Tibial artery (tissue), 4 donors: ENCODE data around the gene PRKCSH.

Source experiments
- DNase-seq, 2 donors: peaks; one replicate each; pipeline ENCODE4 v3.0.0-alpha.2; 2019
- H3K27ac ChIP-seq, 2 donors: fragments of 200-600 bp; sonication (generic) in 1 of 2; 1 replicate in 1 of 2; 2 replicates in 1 of 2; pipeline ENCODE4 v1.5.1; 2018 to 2019; ENCODE audit warnings: mild to moderate bottlenecking in 1 of 2
- H3K27me3 ChIP-seq, 2 donors: fragments of 200-600 bp; sonication (generic) in 1 of 2; one replicate each; pipeline versions ENCODE4 v1.5.1 to v1.6.0; 2016 to 2019
- H3K36me3 ChIP-seq, 3 donors: fragments of 200-600 bp; sonication (generic) in 2 of 3; one replicate each; pipeline ENCODE4 v1.5.1; 2016 to 2019; ENCODE audit warnings: mild to moderate bottlenecking in 2 of 3
- H3K4me1 ChIP-seq, 4 donors: fragments of 200-600 bp; sonication (generic) in 2 of 4; 1 replicate in 3 of 4; 2 replicates in 1 of 4; pipeline ENCODE4 v1.5.1; 2016 to 2019
- H3K4me3 ChIP-seq, 2 donors: fragments of 200-600 bp; sonication (generic) in 1 of 2; 1 replicate in 1 of 2; 2 replicates in 1 of 2; pipeline ENCODE4 v1.5.1; 2018 to 2019; ENCODE audit warnings: mild to moderate bottlenecking in 2 of 2
- H3K9me3 ChIP-seq, 3 donors: fragments of 200-600 bp; sonication (generic) in 1 of 3; one replicate each; pipeline ENCODE4 v1.5.1; 2016 to 2019
- intact Hi-C: fragments of 100-400 bp; cut with DNase I; formaldehyde crosslinking; loops from one replicate; pipeline ENCODE4 v1.15.0; 2023; ENCODE audit warnings: low total_unique reads
- TF ChIP-seq, protein P1 (sequence below), 2 experiments: fragments of 200-600 bp in 1 of 2; fragments of 450-650 bp in 1 of 2; IDR thresholded peaks; one replicate each; pipeline ENCODE4 v1.5.1; 2017 to 2019; ENCODE audit warnings: antibody characterized with exemption in 2 of 2, mild to moderate bottlenecking in 1 of 2, moderate library complexity in 1 of 2

Gene PRKCSH

DNA sequence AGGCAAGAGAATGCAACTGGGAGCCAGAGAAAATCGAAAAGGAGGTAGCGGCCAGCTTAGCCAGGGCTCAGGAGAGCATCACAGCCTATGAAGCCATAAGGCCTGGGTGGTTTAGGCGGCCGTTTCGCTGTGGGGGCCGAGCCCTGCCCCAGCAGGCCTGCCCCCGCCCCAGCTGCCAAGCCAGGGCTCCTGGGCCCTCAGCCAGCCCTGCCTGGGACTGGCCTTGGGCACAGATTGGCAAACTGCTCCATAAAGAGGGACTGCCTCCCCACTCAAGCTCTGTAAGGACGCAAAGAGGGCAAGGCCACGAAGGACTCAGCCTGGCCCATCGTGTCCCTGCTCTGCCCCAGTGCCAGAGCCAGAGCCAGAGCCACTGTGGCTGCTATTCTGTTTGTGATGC lies 60.0 kb downstream of the PRKCSH start:
- intact Hi-C loops: no loop called here
- DNase-seq: no peak

DNA sequence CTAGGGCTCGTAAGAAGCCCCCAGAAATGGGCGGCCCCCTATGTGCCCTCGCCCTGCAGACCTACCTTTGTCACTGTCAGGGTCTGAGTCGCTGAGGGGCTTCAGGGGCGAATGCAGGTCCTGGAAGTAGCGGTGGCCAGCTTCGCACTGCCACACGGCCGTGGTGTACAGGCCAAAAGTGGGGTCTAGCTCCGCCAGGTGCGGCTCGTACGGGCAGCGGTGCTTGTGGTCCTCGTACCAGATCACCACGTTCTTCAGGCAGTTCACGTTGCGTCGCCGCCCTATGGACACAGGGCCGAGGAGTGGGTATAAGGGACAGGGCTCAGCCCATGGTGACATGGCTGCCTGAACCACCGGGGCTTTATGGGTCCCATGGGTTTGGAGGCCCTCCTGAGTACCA lies 60.5 kb downstream of the PRKCSH start:
- TF ChIP-seq, protein P1, sequence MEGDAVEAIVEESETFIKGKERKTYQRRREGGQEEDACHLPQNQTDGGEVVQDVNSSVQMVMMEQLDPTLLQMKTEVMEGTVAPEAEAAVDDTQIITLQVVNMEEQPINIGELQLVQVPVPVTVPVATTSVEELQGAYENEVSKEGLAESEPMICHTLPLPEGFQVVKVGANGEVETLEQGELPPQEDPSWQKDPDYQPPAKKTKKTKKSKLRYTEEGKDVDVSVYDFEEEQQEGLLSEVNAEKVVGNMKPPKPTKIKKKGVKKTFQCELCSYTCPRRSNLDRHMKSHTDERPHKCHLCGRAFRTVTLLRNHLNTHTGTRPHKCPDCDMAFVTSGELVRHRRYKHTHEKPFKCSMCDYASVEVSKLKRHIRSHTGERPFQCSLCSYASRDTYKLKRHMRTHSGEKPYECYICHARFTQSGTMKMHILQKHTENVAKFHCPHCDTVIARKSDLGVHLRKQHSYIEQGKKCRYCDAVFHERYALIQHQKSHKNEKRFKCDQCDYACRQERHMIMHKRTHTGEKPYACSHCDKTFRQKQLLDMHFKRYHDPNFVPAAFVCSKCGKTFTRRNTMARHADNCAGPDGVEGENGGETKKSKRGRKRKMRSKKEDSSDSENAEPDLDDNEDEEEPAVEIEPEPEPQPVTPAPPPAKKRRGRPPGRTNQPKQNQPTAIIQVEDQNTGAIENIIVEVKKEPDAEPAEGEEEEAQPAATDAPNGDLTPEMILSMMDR (IDR thresholded peaks at IDR 0.05): no peak
- no peaks in the 10 kb centered on the region for H3K9me3 ChIP-seq
- peaks cover 26 to 84% (median 55%) of the 10 kb centered on the region in 3 donors for H3K36me3 ChIP-seq
- intact Hi-C loops: loop anchor here (2.0 kb wide), 1 partner anchor 89 kb away; no protein-coding TSS in a partner anchor
- H3K4me3 ChIP-seq: no peak overlapping the region
- no peaks in the 10 kb centered on the region for H3K27me3 ChIP-seq
- no peak overlapping the region for H3K27ac ChIP-seq
- DNase-seq: no peak
- H3K4me1 ChIP-seq: no peaks in the 10 kb centered on the region

More for the DNA sequence above, 60.0 kb downstream of the PRKCSH start:
- no peak overlapping the region for H3K27ac ChIP-seq
- no peaks in the 10 kb centered on the region for H3K4me1 ChIP-seq
- H3K4me3 ChIP-seq: no peak overlapping the region
- H3K36me3 ChIP-seq: peaks cover 30 to 84% (median 59%) of the 10 kb centered on the region in 3 donors
- TF ChIP-seq, protein P1 (IDR thresholded peaks at IDR 0.05): no peak
- no peaks in the 10 kb centered on the region for H3K27me3 ChIP-seq
- no peaks in the 10 kb centered on the region for H3K9me3 ChIP-seq

DNA sequence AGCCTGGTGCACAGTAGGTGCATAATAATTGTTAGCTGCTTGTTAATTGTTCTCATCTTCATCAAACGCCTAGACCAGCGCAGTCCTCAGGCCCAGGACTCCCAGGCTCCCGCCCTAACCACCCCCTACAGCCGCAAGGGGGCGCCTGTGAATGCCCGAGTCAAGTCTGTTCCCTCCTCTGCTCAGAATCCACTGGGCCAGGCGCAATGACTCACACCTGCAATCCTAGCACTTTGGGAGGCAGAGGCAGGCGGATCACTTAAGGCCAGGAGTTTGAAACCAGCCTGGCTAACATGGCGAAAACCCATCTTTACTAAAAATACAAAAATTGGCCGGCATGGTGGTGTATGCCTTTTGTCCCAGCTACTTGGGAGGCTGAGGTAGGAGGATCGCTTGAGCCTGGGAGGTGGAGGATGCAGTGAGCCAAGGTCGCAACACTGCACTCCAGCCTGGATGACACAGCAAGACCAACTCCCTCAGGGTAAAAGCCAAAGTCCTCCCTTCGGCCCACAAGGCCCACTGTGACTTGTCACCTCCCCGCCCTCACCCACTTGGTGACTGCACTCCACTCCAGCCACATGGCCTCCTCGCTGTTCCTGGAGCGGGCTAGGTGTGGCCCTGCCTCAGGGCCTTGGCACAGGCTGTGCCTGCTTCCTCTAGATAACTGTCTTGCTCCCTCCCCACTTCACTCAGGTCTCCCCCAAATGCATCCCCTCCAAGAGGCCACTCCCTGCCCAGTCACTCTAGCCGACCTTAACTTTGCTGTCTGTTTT lies 61.1 kb downstream of the PRKCSH start:
- Histone ChIP-seq H3K9me3 (no peaks in the 10 kb centered on the region), H3K4me3 (no peak overlapping the region), H3K27ac (no peak overlapping the region), H3K27me3 (no peaks in the 10 kb centered on the region), H3K4me1 (no peaks in the 10 kb centered on the region), H3K36me3 (peaks cover 23 to 85% (median 51%) of the 10 kb centered on the region in 3 donors)
- DNase-seq: peak; percentile 58 to 85
- TF ChIP-seq, protein P1 (IDR thresholded peaks at IDR 0.05): peak; percentile 61 to 67
- intact Hi-C loops: loop anchor here (2.0 kb wide), 1 partner anchor 88 kb away; no protein-coding TSS in a partner anchor

DNA sequence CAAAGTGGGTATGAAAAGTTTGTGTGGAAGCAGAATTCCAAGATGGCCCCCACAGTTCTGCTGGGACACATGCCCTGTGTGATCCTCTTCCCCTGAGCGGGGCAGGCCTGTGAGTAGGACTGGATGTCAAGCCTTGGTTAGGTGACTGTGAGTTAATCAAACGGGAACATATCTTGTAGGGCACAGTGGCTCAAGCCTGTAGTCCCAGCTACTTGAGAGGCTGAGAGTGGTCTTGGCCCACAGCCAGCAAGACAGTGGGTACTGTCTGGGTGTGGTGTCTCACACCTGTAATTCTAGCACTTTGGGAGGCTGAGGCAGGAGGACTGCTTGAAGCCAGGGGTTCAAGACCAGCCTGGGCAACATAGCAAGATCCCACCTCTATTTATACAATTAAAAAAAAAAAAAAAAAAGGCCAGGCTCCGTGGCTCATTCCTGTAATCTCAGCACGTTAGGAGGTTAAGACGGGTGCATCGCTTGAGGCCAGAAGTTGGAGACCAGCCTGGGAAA lies 63.8 kb downstream of the PRKCSH start:
- TF ChIP-seq, protein P1 (IDR thresholded peaks at IDR 0.05): no peak
- intact Hi-C loops: no loop called here
- Histone ChIP-seq H3K4me1 (no peaks in the 10 kb centered on the region), H3K9me3 (no peaks in the 10 kb centered on the region), H3K4me3 (no peak overlapping the region), H3K36me3 (peaks cover 22 to 76% (median 31%) of the 10 kb centered on the region in 3 donors), H3K27me3 (no peaks in the 10 kb centered on the region), H3K27ac (no peak overlapping the region)
- DNase-seq: no peak

DNA sequence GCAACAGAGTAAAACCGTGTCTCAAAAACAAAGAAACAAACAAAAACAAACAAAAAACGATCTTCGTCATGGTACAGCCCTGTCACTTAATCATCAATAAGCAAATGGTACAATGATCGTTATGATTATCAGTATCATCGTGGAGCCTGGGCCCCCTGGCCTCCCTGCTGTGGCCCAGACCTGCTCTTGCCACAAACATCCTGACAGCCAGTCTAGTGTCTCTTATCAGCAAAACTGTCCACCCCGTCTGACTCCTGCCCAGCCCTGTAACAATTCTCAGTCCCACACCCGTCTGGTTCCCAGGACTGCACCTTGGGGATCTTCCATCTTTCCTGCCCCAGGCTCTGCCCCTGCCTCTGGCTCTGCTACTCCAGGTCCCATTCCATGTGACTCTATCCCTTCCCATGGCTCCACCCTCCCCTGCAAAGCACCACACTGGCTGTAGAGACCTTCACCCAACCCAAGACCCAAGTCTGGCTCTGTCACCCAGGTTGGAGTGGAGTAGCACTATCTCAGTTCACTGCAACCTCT lies 64.5 kb downstream of the PRKCSH start:
- peaks cover 16 to 69% (median 24%) of the 10 kb centered on the region in 3 donors for H3K36me3 ChIP-seq
- DNase-seq: no peak
- intact Hi-C loops: no loop called here

More for the DNA sequence above, 64.5 kb downstream of the PRKCSH start:
- no peak overlapping the region for H3K27ac ChIP-seq
- H3K9me3 ChIP-seq: no peaks in the 10 kb centered on the region
- no peak overlapping the region for H3K4me3 ChIP-seq
- TF ChIP-seq, protein P1 (IDR thresholded peaks at IDR 0.05): no peak
- H3K4me1 ChIP-seq: peaks cover 0 to 3% (median 1%) of the 10 kb centered on the region in 4 donors
- no peaks in the 10 kb centered on the region for H3K27me3 ChIP-seq
